Epidermal melanocyte (primary cell): Measurements from ENCODE around the gene PSMD1.
A peak's percentile ranks its signal among the peaks of the same experiment; 100 is the strongest.

ENCODE experiments used
- DNase-seq: peaks from one replicate; pipeline ENCODE4 v3.0.0; 2011; ENCODE audit warnings: low spot score; ENCODE audit not compliant: insufficient read length

Gene PSMD1

DNA sequence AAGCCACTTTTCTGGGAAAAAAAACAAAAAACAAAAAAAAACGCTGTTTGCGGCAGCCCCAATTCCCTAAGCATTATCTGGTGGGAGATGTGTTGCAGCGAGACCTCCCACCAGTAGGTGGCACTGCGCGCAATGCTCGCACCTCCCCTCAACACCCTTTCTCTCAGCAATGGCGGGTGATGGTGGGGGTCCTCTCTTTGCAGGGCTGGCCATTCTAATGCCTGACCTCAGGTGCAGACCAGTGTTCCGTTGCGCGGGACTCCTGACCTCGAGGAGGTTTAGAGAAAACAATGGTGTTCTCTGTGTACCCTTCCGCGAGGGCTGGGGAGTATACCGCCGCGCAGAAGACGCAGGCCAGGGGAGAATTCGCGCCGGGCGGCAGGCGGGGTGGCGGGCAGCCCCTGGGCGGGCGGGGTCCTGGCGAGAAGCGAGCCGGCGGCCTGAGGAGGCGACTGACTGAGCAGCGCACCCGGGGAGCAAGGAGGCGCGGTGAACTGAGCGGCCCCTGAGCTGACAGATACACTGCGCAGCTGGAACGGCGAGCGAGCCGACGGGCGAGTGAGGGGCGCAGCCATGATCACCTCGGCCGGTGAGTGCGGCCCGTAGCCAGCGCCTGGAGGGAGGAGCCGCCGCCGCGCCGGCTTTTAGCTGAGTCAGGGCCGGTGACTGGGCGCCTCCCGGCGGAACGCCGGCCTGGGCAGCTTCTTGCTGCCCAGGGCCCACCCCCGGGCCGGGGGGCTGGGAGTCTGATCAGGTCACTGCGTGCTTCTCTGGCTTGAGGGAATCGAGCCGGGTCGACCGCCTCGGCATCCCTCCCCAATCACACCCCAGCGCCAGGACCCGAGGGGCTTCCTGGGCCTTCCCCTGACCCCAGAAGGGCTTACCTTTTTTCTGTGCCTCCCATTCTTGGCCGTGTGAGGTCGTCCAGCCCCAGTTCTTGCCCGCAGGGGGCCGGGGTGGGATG lies at the start of gene PSMD1:
Gene PSMD1 (plus strand): TSS at position 415 of the 964 bp plus-strand sequence. CDS start 159 bp downstream, at position 574.
- DNase-seq = peak; percentile 77

DNA sequence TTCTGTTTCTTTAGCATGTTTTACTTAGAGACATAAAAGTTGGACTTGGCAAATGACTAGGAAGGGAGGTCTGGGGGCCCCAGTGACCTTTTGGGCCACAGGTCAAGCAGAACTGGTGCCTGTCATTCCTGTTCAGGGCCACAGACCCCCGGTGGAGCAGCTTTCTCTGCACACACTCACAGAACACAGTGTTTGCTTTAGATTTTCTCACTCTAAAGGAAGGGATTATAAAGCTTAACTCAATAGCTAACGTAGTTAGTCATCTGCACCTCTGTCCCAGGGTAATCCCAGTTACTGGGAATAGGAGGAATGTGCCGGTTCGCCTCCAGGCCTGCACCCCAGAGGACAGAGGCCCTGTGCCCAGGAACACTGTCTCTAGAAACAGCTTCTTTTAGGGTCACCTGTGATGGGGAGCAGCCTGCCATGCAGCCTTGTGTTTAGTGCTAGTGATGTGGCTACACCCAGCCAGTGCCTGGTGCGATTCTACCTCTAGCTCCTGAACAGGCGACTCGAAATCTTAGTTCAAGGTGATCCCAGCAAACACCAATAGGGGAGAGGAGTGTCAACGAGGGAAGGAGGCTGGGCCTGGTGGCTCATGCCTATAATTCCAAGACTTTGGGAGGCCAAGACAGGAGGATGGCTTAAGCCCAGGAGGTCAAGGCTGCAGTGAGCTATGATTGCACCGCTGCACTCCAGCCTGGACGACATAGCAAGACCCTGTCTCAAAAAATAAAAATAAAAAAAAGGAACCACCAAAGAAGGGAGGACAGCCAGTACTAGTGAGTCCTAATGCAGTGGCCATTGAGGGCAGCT lies 49.2 kb upstream of the PSMD1 start:
- no peak for DNase-seq

DNA sequence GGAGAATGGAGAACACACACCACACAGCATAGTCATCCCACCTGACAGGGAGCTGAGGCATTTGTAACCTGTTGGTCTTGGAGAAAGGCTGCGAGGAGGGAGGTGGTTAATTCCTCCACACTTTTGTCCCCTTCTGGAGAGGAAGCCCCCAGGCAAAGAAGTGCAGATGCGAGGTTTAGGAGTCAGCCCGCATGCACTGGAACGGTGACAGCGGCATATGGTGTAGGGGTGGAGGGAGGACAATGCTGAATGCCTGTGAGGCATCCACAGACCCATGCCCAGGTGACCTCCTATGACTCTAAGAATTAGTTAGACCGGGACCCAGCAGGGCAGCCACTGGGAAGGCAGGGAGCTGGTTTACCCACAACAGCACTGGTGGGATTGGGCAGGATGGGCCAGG lies 48.5 kb upstream of the PSMD1 start:
- DNase-seq = no peak

DNA sequence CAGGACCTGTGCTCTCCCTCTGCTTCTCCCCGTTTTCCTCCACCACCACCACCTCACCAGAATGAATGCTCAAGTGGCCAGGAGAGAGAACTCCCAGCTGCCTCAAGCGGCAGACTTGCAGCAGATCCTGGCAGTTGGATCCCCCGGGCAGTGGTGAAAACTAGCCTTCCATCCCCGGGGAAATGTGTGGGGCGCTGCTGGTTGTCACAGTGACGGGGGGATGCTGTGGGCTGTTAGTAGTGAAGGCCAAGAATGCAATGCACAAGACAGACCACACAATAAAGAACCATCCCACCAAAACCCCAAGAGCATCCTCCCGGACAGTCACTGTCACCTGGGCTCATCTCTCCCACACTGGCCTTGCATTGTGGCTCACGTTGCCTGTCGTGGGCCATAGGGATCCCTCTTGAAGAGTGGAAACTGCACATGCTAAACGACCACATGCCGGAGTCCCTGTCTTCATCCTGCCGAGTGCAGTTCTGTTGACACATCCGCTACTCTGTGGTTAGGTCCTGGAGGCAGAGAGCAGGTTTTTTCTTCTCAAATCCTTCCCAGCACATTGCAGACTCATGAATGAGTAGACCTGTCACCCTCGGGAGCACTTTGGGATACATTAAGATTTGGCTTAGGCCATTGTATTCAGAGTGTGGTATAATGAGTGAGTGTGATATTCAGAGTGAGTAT lies 47.3 kb upstream of the PSMD1 start:
- DNase-seq = no peak

DNA sequence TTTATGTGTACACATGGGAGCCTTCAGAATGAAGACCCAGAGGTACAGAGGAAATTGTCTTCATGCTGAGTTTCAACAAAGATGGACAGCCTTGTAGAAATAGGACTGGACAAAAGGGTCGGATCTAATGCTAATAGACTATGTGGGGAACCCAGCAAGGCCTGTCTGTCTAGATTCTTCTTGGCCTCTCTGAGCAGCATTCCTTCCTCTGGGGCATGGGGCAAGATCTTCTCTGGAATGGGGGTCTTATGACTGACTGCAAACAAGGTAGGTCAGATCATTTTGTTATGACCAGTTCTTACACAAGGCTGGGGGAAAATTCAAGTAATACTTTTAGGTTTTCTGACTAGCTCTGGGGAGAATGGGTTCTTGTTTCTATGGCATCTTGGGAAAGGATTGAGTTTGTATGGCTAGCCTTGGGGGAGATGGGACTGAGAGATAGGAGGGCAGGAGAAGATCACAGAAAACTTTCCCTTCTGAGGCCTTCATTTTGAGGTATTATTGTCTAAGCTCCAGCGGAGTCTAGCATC lies 46.4 kb upstream of the PSMD1 start:
- DNase-seq = no peak

DNA sequence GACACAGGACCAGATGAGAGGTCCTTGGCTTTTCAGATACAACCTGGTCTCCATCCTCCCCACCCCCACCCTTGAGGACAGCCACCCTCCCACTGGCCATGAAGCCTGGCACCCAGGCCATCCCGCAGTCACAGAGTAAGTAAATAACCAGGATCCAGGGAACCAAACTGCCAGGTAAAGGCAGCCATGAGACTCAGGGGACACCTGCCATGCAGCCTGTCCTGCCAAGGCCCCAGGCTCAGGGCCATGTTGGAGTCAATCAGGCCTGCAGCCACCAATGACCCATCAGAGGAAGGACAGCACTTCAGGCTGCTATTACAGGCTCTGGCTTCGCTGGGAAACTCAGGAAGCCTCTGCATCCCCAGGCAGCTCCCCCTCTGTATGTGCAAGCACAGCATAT lies 45.1 kb upstream of the PSMD1 start:
- DNase-seq = no peak

DNA sequence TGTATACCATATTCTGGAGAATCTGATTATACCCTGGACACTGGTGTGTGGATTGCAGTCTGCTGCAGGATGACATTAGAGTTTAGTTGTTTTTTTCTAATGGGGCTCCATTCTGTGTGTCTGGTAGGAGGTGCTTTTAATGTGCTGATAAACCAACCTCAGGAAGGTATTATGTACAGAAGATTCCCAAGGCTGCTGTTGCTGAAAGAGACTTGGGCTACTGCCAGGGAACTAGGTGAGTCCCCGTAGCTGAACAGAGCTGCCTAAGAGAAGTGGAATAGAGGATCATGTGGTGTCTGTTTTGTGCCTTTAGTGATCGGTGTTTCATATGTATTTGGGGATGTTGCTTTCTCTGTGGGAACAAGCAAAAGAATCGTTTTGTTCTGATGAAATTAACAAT lies 44.2 kb upstream of the PSMD1 start:
- DNase-seq = no peak

DNA sequence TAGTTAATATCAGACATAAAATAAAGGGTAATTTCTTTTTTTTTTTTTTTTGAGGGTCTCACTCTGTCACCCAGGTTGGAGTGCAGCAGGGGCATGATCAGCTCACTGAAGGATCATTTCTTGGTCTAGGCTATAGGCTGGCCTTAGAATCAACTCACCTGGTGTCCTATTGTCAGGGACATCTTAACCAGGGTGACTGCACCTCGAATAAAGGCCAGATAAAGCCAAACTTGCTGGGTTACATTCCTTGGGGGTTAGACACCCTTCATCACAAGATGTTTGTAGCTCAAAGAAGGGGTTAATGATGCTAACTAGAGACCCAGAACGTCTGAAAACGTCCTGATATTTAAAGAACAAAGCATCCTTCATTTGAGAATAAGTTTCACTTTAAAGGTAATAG lies 42.8 kb upstream of the PSMD1 start:
- no peak for DNase-seq

DNA sequence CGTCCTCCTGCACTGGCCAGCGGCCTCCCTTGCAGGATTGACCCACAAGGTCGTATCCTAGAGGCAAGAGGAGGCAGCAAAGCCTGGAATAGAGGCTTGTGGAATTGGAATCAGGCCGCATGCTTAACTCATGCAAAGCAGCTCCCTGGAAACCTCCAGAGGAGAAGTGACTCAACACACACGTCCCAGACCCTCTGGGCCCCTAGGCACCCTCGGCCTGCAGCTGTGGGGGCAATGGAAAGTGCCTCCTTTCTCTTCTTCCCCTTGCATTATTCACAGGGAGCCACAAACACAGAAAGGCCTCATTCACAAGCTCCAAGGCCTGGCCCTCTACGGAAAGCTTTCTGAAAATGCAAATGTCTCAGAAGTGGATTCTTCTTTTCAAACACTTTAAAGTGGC lies 41.2 kb upstream of the PSMD1 start:
- DNase-seq = no peak

DNA sequence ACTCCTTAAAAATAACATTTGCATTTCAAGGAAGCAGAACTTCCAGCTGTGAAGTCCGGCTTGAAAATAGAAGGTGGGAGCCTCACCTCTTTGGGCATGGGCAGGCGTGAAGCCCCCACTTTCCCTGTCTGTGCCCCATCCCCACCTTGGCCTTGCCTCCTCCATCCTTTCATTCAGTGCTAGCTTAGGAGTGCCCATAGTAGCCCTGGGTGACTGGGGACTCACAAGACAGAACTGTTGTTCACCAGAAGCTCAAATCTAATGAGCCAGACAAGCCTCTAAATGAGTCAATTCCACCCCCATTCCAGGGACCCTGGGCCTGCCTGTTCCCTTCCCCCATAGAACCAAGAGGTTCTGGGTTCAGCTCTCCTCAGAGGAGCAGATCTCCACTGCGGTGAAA lies 40.7 kb upstream of the PSMD1 start:
- DNase-seq = no peak

DNA sequence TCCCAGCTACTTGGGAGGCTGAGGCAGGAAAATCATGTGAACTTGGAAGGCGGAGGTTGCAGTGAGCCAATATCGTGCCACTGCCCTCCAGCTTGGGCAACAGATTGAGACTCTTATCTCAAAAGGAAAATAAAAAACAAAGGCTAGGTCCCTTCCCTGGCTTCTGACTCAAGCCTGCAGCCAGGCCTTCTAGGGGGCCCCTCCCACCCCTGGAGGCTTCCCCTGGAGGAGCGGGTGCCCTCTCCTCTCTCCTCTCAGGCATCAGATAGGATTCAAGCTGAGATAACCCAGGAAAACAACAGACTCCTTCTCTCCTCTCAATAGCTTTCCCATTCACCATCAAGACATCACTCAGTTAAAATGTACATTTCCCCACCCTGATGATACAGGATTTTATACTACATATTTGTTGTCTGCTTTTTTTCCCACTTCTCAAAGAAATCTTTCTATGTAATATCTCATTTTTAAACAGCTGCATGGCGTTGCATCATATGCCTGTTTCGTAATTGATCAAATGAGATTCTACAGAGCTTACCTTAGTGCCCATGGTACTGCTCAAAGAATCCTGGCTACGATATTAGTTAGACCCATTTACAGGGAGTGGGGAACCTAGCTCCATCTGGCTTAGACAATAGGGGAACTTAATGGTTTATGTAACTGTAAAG lies 40.0 kb upstream of the PSMD1 start:
- DNase-seq = no peak

DNA sequence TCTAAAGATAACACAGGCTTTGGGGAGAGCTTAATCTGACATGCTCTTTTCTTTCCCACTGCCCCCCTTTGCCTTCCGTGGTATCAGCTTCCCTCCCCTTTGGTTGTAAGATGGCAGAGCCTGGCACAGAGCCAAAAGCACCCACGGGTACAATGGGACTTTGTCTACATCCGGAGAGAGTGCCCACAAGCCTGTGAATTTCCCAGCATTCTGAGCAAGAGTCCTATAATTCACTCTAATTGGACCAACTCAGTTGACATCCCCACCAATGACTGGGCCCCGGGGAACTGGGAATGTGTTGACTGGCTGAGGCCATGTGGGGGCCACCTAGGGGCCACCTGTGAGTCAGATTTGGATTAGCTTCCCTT lies 39.5 kb upstream of the PSMD1 start:
- no peak for DNase-seq

DNA sequence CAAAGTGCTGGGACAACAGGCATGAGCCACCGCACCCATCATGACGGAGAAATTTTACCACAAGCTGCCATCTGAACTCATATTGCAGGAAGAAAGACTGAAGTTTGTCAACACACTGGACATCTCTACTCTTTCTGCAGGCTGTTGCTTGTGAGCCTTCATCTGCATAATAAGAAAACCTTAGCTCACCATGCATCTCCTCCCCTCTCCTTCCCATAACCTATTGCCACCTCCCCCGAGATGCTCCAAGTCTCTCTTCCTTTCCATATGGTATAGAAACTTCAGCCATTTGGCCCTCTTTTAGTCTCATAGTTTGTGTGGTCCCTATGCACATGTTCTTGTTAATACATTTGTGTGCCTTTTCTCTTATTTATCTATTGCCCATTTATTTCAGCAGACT lies 38.5 kb upstream of the PSMD1 start:
- DNase-seq = no peak

DNA sequence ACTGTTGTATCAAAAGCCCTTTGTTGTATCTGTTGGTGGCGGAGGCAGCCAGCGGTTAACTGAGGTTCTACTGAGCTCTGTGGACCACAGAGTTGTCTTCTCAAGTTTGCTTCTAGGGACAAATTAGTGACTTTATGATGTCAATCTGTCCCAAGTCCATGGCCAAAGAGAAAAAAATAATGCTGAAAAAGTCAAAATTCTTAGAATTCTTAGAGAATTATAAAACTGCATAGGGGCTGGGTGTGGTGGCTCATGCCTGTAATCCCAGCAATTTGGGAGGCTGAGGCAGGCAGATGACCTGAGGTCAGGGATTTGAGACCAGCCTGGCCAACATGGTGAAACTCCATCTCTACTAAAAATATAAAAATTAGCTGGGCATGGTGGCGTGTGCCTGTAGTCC lies 31.6 kb upstream of the PSMD1 start:
- peak; percentile 5 for DNase-seq

DNA sequence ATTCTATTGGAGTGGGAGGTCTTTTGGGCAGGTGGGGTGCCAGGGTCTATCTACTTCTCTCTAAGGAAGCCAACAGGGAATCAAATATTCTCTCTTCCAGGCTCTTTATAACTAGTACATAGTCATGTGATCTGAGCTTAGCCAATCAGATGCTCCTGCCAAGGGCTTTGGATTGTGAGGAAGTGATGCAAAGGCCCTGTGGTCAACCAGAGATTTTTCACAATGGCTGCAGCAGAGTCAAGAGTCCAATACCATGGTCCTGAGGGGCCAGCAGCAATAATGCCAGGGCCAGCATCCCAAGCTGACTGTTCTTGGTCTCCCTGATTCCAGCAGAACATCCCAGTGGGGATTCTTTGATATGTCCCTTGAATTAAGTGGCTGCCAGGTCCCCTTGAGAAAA lies 27.8 kb upstream of the PSMD1 start:
- DNase-seq = no peak

DNA sequence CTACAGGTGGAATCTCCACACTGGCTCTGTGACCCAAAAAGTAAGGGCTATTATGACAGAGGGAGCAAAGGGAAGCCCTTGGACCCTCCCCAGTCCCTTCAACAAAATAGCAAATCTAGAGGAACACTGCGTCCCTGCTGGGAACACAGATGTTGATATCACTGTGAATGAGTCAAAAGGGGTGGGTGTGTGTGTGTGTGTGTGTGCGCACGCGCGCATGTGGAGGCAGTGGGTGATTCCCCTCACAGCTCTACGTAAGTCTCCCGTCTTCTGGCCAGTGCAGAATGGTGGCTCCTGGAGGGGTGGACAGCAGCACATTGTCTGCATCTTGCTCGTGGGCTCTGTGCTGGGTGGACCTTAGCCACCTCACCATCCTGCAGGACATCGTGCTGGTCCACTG lies 27.1 kb upstream of the PSMD1 start:
- DNase-seq = no peak

DNA sequence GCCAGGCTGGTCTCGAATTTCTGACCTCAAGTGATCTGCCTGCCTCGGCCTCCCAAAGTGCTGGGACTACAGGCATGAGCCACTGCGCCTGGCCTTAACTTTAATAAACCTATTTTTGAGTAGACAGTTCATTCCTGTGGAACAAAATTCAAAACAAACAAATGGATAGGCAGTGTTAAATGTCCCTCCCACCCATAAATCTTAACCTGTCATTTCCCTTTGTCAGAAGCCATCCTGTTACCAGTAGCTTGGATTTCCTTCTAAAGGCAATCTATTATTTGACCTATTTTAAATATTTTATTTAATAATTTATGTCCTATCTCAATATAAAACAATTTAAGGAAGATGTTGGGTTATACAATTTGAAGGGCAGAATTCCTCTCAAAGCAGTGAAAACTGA lies 25.9 kb upstream of the PSMD1 start:
- no peak for DNase-seq

DNA sequence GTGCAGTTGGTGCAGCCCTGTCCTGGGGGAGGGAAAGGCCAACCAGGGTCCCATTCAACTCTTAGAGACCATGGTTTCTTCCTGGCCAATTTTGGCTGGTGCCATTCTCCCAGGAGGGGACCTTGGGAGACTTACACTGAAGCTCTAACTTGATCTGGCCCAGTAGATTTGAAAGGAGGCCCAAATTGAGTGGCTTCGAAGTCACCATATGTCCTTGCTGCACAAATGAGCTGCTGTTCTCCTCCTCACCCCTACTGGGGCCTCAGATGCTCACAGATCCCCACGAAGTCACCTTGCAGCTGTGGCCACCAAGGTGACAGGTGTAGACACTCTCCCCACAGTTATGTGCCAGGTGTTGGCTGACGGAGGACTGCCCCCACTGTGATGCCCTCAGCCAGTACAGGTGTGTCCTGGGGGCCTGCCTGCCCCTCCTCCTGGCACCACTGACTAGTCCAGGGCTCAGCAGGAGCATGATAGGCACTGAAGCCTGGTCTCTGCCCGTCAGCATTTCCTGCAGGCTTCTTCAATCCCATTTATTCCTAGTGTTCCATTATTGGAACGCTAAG lies 24.0 kb upstream of the PSMD1 start:
- DNase-seq = no peak

DNA sequence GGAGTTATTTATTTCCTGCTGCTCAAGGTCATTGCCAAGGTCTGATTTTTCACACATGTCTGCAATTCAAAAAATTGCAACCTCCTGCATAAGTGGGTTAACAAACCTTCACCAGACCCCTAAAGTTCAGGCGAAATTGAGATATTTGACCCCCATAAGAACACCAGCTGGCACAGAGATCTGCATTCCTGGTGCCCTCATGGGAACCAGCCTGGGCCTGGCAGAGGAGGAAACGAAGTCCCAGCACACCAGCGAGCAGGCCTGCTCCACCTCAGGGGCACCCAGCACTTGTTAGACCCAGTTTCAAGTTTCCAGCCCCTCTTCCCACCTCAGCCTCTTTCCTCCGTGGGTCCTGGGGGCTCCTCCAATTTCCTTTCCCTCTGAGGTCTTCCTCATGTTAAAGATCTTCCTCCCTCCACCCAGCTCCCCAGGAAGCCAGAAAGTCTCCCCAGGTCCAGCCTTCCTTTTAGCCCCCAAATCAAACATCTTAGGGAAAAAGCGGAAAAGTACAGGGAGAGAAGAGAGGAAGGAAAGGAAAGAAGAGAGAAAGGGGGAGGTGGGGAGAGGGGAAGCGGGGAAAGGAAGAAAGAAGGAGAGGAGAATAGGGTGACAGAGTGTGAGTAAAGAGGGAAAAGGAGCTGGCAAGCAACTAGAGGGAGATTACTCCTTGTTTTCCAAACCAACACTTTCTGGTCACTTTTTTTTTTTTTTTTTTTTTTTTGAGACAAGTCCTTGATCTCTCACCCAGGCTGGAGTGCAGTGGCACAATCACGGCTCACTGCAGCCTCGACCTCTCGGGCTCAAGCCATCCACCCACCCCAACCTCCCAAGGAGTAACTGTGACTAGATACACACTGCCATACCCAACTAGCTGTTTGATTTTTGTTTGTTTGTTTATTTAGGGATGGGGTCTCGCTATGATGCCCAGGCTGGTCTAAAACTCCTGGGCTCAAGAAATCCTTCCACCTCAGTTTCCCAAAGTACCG lies 23.2 kb upstream of the PSMD1 start:
- DNase-seq = no peak
